Adrenal gland (tissue), 12 donors: ENCODE data around the gene CCNL1. TPM values are rescaled to one million over a fixed set of nuclear protein-coding genes. Genes with fewer than 3 reads are reported as not detected.

Experiments
- DNase-seq, 7 donors: peaks; one replicate each; pipeline ENCODE4 v3.0.0-alpha.2; 2019 to 2020
- H3K27ac ChIP-seq, 5 donors: fragments of 200-600 bp; sonication (generic) in 4 of 5; 1 replicate in 3 of 5; 2 replicates in 2 of 5; pipeline versions ENCODE4 v1.5.1 to v1.8.0; 2016 to 2020; ENCODE audit warnings: mild to moderate bottlenecking in 1 of 5
- H3K27me3 ChIP-seq: fragments of 200-600 bp; 2 replicates; pipeline ENCODE4 v1.8.0; 2021
- H3K36me3 ChIP-seq, 2 donors: fragments of 200-600 bp; replicated peaks in 1 of 2; 1 replicate in 1 of 2; 2 replicates in 1 of 2; pipeline versions ENCODE4 v1.5.1 to v1.8.0; 2018 to 2022
- H3K4me1 ChIP-seq, 2 donors: fragments of 200-600 bp; replicated peaks in 1 of 2; 1 replicate in 1 of 2; 2 replicates in 1 of 2; pipeline versions ENCODE4 v1.5.1 to v1.8.0; 2018 to 2021
- H3K4me3 ChIP-seq, 4 donors: fragments of 200-600 bp; sonication (generic) in 3 of 4; one replicate each; pipeline ENCODE4 v1.5.1; 2016 to 2018
- H3K9me3 ChIP-seq, 3 donors: fragments of 200-600 bp; sonication (generic) in 1 of 3; replicated peaks in 1 of 3; 1 replicate in 2 of 3; 2 replicates in 1 of 3; pipeline versions ENCODE4 v1.5.1 to v1.8.0; 2016 to 2021
- CTCF ChIP-seq, 6 experiments: fragments of 450-650 bp in 4 of 6; fragments of 200-600 bp in 2 of 6; sonication (generic) in 1 of 6; IDR thresholded peaks; 1 replicate in 5 of 6; 2 replicates in 1 of 6; pipeline versions ENCODE4 v1.5.1 to v1.8.0; 2016 to 2021; ENCODE audit warnings: antibody characterized with exemption in 6 of 6, mild to moderate bottlenecking in 2 of 6, moderate library complexity in 1 of 6
- POLR2A ChIP-seq, 2 donors: fragments of 450-650 bp; IDR thresholded peaks; one replicate each; pipeline ENCODE4 v1.6.1; 2017; ENCODE audit warnings: antibody characterized with exemption in 2 of 2, mild to moderate bottlenecking in 2 of 2, moderate library complexity in 1 of 2
- WGBS, 4 donors: extraction: QIAGEN DNeasy Blood & Tissue Kit in 2 of 4; methylation state at CpG; one replicate each; pipeline versions ENCODE4 v1.1.5 to v1.1.7; 2013 to 2017; 5-methylcytosine and 5-hydroxymethylcytosine counted together
- intact Hi-C, 2 donors: fragments of 100-400 bp; cut with DNase I; formaldehyde crosslinking; loops; one replicate each; pipeline versions ENCODE4 v1.14.1 to v1.15.0; 2022 to 2023
- polyA plus RNA-seq, 3 donors: library from polyadenylated mRNA; stranded (reverse); fragments of 200-250 nt in 2 of 3; fragments of 350-450 nt in 1 of 3; fragmentation: Illumina TruSeq in 1 of 3; extraction: RNeasy Lipid Tissue Mini Kit (QIAGEN cat#74804) in 1 of 3; gene quantifications; one replicate each; pipeline ENCODE4 v1.2.3, GENCODE V29; 2013 to 2014
- total RNA-seq, 9 donors: library from RNA; depleted of rRNA in 4 of 9; stranded (reverse); fragments of >200 nt in 4 of 9; fragments of 120-200 nt in 1 of 9; fragmentation: NEBNext Ultra II Directional in 1 of 9; extraction: Animal tissue kit (Norgen Biotek cat#: 25700) in 1 of 9; gene quantifications; one replicate each; pipeline versions ENCODE4 v1.1.0 to v1.2.4, GENCODE V29; 2013 to 2023
- donor health status: healthy with polysubstance abuse.
- donor health status: Bipolar disorder and iron deficiency.
- donor health status: DM: yes; HTN: yes; CAD: no.
- donor health status: DM: no; HTN: no; CAD: no.
- donor health status: DM: no; HTN: no; CAD: no.
- donor health status: DM: yes; HTN: yes; CAD: no.

CCNL1 gene
- total and polyA plus RNA-seq, 12 donors = 50.1 to 223 (median 105) TPM

DNA sequence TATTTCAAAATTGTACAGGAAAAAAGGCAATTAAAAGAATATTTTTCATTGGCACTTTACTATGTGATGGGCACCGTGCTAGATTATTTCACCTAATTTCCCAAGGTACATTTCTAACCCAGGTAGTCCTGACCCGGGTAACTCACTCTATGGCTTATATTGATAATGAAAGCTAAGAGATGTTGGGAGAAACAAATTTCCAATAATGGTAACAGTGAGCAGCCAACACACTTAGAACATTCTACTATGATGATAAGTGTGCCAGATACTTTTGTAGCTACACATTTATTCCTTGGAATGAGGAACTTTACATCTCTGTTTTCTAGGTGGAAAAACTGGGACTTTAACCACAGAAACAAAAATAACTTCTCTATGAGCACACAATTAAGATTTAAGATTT is 7.5 kb downstream of the CCNL1 start:
- peaks cover 0 to 89% of the 10 kb centered on the region in 2 donors for H3K36me3 ChIP-seq
- H3K4me1 ChIP-seq = peaks cover 24 to 46% of the 10 kb centered on the region in 2 donors
- H3K27me3 ChIP-seq = no peaks in the 10 kb centered on the region
- TF ChIP-seq CTCF (IDR thresholded peaks at IDR 0.05) (no peak), POLR2A (IDR thresholded peaks at IDR 0.05) (no peak)
- DNase-seq = no peak
- 82 to 94% (median 93%) methylated on average over 2 of the region's 2 CpGs for WGBS, 4 donors
- H3K27ac ChIP-seq = no peak overlapping the region
- no peaks in the 10 kb centered on the region for H3K9me3 ChIP-seq
- intact Hi-C loops = no loop called here
- H3K4me3 ChIP-seq = no peak overlapping the region

GRCh38 chr3:157151627-157152026 is 8.3 kb downstream of the CCNL1 start:
- H3K27me3 ChIP-seq = no peaks in the 10 kb centered on the region
- no peak overlapping the region for H3K27ac ChIP-seq
- intact Hi-C loops = no loop called here
- DNase-seq = no peak
- 81 to 86% (median 85%) methylated on average over 2 of the region's 2 CpGs for WGBS, 4 donors
- H3K4me3 ChIP-seq = no peak overlapping the region
- TF ChIP-seq CTCF (IDR thresholded peaks at IDR 0.05) (no peak), POLR2A (IDR thresholded peaks at IDR 0.05) (no peak)
- peaks cover 16 to 38% of the 10 kb centered on the region in 2 donors for H3K4me1 ChIP-seq
- no peaks in the 10 kb centered on the region for H3K9me3 ChIP-seq
- peaks cover 0 to 89% of the 10 kb centered on the region in 2 donors for H3K36me3 ChIP-seq

GRCh38 chr3:157151151-157151550 is 8.8 kb downstream of the CCNL1 start:
- WGBS, 4 donors = 88 to 99% (median 94%) methylated on average over 1 of the region's 1 CpG
- no peak overlapping the region for H3K27ac ChIP-seq
- H3K4me1 ChIP-seq = peaks cover 16 to 33% of the 10 kb centered on the region in 2 donors
- H3K4me3 ChIP-seq = no peak overlapping the region
- no peak for DNase-seq
- H3K27me3 ChIP-seq = no peaks in the 10 kb centered on the region
- H3K36me3 ChIP-seq = peaks cover 0 to 89% of the 10 kb centered on the region in 2 donors
- H3K9me3 ChIP-seq = no peaks in the 10 kb centered on the region
- intact Hi-C loops = no loop called here
- TF ChIP-seq POLR2A (IDR thresholded peaks at IDR 0.05) = no peak
- no peak for TF ChIP-seq CTCF (IDR thresholded peaks at IDR 0.05)

DNA sequence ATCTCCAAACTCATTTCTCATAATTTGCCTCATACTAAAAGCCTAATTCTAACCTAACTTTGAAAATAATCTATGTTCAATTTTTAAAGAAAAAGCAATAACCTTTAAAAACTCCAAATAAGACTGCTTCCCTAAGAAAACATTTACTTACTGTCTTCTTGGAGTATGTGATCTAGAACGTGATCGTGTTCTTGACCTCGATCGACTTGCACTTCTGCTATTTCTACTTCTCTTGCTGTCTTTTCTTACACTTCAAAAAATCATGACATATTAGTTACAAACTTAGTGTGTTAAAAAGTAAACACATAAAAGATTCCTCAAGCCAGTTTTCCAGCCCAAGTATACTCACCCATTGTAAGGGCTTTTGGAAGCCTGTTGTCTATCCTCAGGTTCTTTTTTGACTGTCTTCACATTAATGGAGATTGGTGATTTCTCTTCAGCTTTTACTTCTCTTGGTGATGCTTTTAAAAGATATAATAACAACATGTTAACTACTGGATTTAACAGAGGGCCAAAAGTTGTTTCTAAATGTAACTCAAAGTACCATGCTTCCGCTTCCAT is 10.7 kb downstream of the CCNL1 start:
- Histone ChIP-seq H3K36me3 (peaks cover 0 to 92% of the 10 kb centered on the region in 2 donors), H3K4me3 (no peak overlapping the region), H3K27ac (no peak overlapping the region), H3K9me3 (no peaks in the 10 kb centered on the region), H3K27me3 (no peaks in the 10 kb centered on the region), H3K4me1 (peaks cover 0 to 14% of the 10 kb centered on the region in 2 donors)
- no peak for DNase-seq
- intact Hi-C loops = no loop called here
- WGBS, 4 donors = 75 to 84% (median 80%) methylated on average over 5 of the region's 5 CpGs
- TF ChIP-seq POLR2A (IDR thresholded peaks at IDR 0.05) (no peak), CTCF (IDR thresholded peaks at IDR 0.05) (no peak)
